Osteocyte (in vitro differentiated cells): ENCODE data around the gene WASHC3. TPM values are rescaled to one million over a fixed set of nuclear protein-coding genes. Genes with fewer than 3 reads are reported as not detected.

Source experiments
- DNase-seq: peaks from one replicate; pipeline ENCODE4 v3.0.0; 2021; ENCODE audit warnings: mixed read lengths; ENCODE audit not compliant: unreplicated experiment; ENCODE audit errors: extremely low spot score
- H3K27ac Mint-ChIP-seq: one replicate; pipeline ENCODE4 v1.8.0; 2021; ENCODE audit warnings: mild to moderate bottlenecking, mixed read lengths; ENCODE audit not compliant: unreplicated experiment
- H3K27me3 Mint-ChIP-seq: one replicate; pipeline ENCODE4 v1.8.0; 2021; ENCODE audit warnings: mixed read lengths; ENCODE audit not compliant: unreplicated experiment
- H3K36me3 Mint-ChIP-seq: one replicate; pipeline ENCODE4 v1.8.0; 2021; ENCODE audit warnings: mixed read lengths; ENCODE audit not compliant: unreplicated experiment
- H3K4me1 Mint-ChIP-seq: one replicate; pipeline ENCODE4 v1.8.0; 2021; ENCODE audit warnings: mixed read lengths; ENCODE audit not compliant: unreplicated experiment
- H3K4me3 Mint-ChIP-seq: one replicate; pipeline ENCODE4 v1.8.0; 2021; ENCODE audit warnings: mild to moderate bottlenecking, moderate library complexity, mixed read lengths; ENCODE audit not compliant: unreplicated experiment
- H3K9me3 Mint-ChIP-seq: one replicate; pipeline ENCODE4 v1.8.0; 2021; ENCODE audit warnings: mixed read lengths; ENCODE audit not compliant: unreplicated experiment
- total RNA-seq: library from RNA; stranded (reverse); gene quantifications from 2 replicates; pipeline ENCODE4 v1.2.1, GENCODE V29; 2021
- TF ChIP-seq, protein P1 (sequence below): fragments of 200-600 bp; sonication (generic); IDR thresholded peaks from 2 replicates; pipeline ENCODE4 v1.5.0; 2021; ENCODE audit warnings: antibody characterized with exemption, mild to moderate bottlenecking, moderate library complexity

Gene WASHC3
- total RNA-seq, 1 donor from 2014 or later, result 34.4 TPM

DNA sequence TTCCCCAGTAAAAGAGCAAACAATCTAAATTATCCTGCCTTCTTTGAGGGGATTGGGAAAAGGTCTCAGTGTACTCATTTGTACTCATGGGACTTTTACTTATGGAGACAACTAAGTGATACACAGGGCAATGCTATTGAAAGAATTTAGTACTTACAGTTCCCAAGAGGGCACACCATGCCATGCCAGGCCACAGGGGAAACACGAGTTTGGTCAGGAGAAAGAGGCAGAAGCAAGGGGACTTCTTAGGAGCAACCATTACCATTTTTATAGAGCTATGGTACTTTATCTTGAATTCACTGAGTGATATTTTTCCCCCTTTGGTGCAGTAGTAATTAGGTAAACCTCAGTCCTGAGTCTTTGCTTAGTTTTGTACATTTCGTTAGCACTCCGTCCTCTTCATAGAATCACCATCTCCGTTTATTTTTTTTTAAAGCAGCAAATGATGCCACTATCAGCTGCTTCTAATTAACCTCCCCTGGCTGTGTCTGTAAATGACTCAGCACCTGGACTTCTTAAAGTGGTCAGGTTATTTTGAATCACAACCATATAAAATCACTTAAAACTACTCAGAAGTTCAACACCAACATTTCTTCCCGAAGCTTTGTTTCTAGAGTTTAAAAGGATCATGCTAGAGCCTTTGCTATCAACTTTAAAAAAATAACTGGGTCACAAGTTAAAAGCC is 5.9 kb upstream of the WASHC3 start:
- no peak for DNase-seq
- Mint-ChIP-seq H3K27ac (peak overlapping the region; percentile 24), H3K4me1 (peaks cover 8% of the 10 kb centered on the region), H3K4me3 (no peak overlapping the region), H3K9me3 (no peaks in the 10 kb centered on the region), H3K36me3 (no peaks in the 10 kb centered on the region), H3K27me3 (peaks cover 2% of the 10 kb centered on the region)
- TF ChIP-seq, protein P1, sequence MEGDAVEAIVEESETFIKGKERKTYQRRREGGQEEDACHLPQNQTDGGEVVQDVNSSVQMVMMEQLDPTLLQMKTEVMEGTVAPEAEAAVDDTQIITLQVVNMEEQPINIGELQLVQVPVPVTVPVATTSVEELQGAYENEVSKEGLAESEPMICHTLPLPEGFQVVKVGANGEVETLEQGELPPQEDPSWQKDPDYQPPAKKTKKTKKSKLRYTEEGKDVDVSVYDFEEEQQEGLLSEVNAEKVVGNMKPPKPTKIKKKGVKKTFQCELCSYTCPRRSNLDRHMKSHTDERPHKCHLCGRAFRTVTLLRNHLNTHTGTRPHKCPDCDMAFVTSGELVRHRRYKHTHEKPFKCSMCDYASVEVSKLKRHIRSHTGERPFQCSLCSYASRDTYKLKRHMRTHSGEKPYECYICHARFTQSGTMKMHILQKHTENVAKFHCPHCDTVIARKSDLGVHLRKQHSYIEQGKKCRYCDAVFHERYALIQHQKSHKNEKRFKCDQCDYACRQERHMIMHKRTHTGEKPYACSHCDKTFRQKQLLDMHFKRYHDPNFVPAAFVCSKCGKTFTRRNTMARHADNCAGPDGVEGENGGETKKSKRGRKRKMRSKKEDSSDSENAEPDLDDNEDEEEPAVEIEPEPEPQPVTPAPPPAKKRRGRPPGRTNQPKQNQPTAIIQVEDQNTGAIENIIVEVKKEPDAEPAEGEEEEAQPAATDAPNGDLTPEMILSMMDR, result no peak

DNA sequence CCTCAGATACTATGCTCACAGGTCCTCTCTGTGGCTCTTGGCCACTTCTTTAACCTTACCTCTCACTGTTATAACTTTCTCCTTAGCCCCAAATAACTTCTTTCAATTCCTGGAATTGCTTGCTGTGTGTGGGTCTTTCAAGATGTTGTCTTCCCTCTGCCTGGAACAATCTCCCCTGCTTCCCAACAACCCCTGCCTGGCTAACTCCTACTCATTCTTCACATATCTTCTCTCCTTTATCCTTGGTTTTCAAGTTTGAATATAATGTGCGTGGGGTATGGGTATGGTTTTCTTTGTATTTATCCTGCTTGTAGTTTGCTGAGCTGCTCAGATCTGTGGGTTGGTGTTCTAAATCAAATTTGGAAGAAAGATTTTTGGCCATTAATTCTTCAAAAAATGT is 2.7 kb upstream of the WASHC3 start:
- TF ChIP-seq, protein P1, result no peak
- Mint-ChIP-seq H3K27ac (no peak overlapping the region), H3K9me3 (no peaks in the 10 kb centered on the region), H3K36me3 (peaks cover 4% of the 10 kb centered on the region), H3K4me1 (peaks cover 16% of the 10 kb centered on the region), H3K27me3 (peaks cover 2% of the 10 kb centered on the region), H3K4me3 (no peak overlapping the region)
- DNase-seq, result no peak

DNA sequence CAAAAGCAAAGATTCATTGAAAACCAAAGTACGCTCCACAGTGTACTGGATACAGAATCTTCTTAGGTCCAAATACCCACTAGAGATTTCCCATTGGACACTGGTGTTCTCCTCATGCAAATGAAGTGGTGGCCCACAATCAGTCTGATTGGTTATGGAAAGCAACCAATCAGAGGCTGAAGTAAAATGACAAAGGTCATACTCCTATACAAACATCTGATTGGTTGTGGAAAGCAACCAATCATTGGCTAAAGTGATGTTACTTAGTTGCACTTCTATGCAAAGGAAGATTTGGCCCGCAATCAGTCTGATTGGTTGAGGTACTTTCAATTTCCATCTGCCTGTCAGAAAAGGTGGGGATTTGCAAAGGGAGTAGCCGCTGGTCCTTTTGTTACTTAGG is 1.3 kb upstream of the WASHC3 start:
- TF ChIP-seq, protein P1, result no peak
- Mint-ChIP-seq H3K27ac (no peak overlapping the region), H3K27me3 (peaks cover 2% of the 10 kb centered on the region), H3K4me3 (no peak overlapping the region), H3K36me3 (peaks cover 7% of the 10 kb centered on the region), H3K9me3 (no peaks in the 10 kb centered on the region), H3K4me1 (peaks cover 16% of the 10 kb centered on the region)
- DNase-seq, result no peak

DNA sequence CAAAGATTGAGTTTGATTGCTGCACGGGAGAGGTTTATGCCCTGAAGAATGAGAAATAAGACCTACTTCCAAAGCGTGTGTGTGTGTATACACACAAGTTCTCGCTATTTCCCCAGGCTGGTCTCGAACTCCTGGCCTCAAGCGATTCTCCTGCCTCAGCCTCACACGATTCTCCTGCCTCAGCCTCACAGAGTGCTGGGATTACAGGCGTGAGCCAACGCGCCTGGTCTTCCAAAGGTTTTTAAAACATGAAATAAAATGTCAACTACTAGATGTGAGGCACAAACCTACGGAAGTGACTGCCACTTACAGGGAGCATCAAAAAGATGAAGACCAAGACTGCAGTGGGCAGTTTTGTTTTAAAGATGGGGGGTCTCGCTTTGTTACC is 622 bp upstream of the WASHC3 start:
- Mint-ChIP-seq H3K36me3 (peaks cover 12% of the 10 kb centered on the region), H3K27me3 (peaks cover 2% of the 10 kb centered on the region), H3K4me1 (peaks cover 10% of the 10 kb centered on the region), H3K27ac (peak overlapping the region; percentile 97), H3K9me3 (no peaks in the 10 kb centered on the region), H3K4me3 (peak overlapping the region; percentile 98)
- DNase-seq, result no peak
- TF ChIP-seq, protein P1, result no peak

DNA sequence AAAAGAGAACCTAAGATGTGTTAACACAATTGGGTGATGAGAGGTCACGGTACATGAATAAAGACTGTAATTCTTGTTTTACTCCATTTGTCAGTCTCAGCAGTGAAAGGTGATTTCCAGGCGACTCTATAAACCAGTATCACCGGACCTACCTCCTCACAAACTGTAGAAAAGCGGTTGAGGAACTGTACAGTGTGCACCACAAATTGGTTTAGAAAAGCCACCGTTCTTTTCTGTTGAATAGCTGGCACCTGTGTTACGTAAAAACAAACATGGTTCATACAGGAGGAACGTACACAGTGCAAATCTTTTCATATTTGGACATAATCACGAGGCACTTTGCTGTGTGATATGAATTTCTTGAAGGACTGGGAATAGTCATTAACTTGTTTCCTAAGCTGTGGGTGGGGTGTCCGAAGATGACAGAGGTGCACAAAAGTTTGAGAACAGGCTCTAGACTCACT is 663 bp downstream of the WASHC3 start:
- peak overlapping the region; percentile 97 for H3K27ac Mint-ChIP-seq
- H3K4me3 Mint-ChIP-seq, result peak overlapping the region; percentile 98
- peaks cover 8% of the 10 kb centered on the region for H3K4me1 Mint-ChIP-seq
- no peak for DNase-seq
- TF ChIP-seq, protein P1, result no peak
- H3K9me3 Mint-ChIP-seq, result no peaks in the 10 kb centered on the region
- peaks cover 20% of the 10 kb centered on the region for H3K36me3 Mint-ChIP-seq
- H3K27me3 Mint-ChIP-seq, result peaks cover 2% of the 10 kb centered on the region
